ENCODE measurements around the gene CAMKK1. TPM values are rescaled to one million over a fixed set of nuclear protein-coding genes. Genes with fewer than 3 reads are reported as not detected.

Gene CAMKK1
- total RNA-seq, 1 experiment from 2014 or later, result 0.07 TPM

DNA sequence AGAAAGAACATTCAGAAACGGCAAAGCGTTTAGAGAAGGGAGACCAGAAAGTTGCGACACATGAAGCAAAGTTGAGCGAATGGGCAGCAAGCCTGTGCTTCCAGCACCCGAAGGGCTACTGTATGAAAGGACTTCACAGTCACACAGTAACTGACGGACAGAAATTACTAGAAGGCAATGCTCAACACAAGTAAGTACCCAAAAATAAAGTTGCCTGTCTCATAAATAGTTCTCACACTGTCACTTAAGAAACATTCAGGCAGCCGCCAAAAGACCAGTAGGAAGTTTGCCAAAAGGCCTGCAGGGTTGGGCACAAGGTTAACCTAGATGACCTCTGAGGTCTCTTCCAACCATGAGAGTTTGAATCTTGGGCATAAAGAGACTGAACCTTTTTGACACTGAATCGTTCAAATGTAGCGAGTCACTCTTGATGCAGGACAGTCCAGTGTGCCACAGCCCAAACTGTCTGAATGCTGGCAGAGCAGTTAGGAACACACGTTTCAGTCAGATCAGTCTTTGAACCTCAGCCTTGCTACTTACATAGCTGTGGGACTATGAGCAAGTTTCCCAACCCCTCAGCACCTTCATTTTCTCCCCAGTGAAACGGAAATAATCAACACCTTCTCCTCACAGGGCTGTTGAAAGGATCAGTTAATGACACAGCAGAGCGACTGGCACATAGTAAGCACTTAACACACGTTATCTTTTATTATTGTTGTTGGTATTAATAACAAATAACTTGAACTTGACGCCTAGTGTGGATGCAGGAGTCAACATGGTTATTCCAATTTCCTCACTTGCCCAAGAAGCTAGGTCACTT is 57.2 kb downstream of the CAMKK1 start:
- H3K9me2 ChIP-seq (replicated peaks; ENCODE audit: insufficient read depth, low read length), result no peaks in the 10 kb centered on the region
- DNase-seq, result no peak
- H3K79me2 ChIP-seq (ENCODE audit: low read length), result peaks cover 18% of the 10 kb centered on the region; the same call in 1 of the 2 replicates
- H3K4me3 ChIP-seq (ENCODE audit: low read length), result no peak overlapping the region
- no peaks in the 10 kb centered on the region for H3K4me1 ChIP-seq (ENCODE audit: low read length)
- no peak overlapping the region for H3K4me2 ChIP-seq (ENCODE audit: low read depth, low read length, poor library complexity, severe bottlenecking)
- H3K27me3 ChIP-seq (ENCODE audit: low read length), result no peaks in the 10 kb centered on the region
- H2AFZ ChIP-seq (ENCODE audit: low read length), result no peak overlapping the region
- H3K9ac ChIP-seq (ENCODE audit: low read length), result no peak overlapping the region
- no peak overlapping the region for H3K27ac ChIP-seq (ENCODE audit: low read length)
- H3K36me3 ChIP-seq (ENCODE audit: insufficient read depth, low read length), result peaks cover 11% of the 10 kb centered on the region
- H3K9me3 ChIP-seq (ENCODE audit: low read length), result no peaks in the 10 kb centered on the region
- no peaks in the 10 kb centered on the region for H4K20me1 ChIP-seq (ENCODE audit: insufficient read depth, low read depth, low read length)

DNA sequence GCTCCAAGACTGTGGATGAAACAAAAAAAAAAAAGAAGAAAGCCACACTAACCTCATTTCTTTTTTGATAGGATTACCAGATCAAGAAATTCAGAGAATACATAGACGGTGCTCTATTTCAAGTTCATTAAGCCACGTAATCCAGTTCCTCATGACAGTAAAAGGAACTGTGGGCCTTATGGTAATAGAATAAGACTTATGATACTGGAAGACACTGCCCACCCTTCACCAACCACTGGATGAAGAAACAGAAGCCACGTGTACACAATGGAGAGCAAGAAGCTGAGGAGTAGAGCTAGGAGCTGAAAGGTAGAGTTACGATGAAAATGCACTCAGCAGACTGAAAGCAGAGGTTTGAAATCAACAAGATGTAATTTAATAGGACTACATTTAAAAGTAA is 58.0 kb downstream of the CAMKK1 start:
- H3K27ac ChIP-seq (ENCODE audit: low read length), result no peak overlapping the region
- H3K9me3 ChIP-seq (ENCODE audit: low read length), result no peaks in the 10 kb centered on the region
- no peaks in the 10 kb centered on the region for H3K9me2 ChIP-seq (replicated peaks; ENCODE audit: insufficient read depth, low read length)
- H2AFZ ChIP-seq (ENCODE audit: low read length), result no peak overlapping the region
- H3K4me1 ChIP-seq (ENCODE audit: low read length), result no peaks in the 10 kb centered on the region
- peaks cover 15% of the 10 kb centered on the region; the same call in 1 of the 2 replicates for H3K79me2 ChIP-seq (ENCODE audit: low read length)
- no peak for DNase-seq
- no peak overlapping the region for H3K4me2 ChIP-seq (ENCODE audit: low read depth, low read length, poor library complexity, severe bottlenecking)
- no peaks in the 10 kb centered on the region for H4K20me1 ChIP-seq (ENCODE audit: insufficient read depth, low read depth, low read length)
- no peak overlapping the region for H3K9ac ChIP-seq (ENCODE audit: low read length)
- peaks cover 6% of the 10 kb centered on the region for H3K36me3 ChIP-seq (ENCODE audit: insufficient read depth, low read length)
- H3K27me3 ChIP-seq (ENCODE audit: low read length), result no peaks in the 10 kb centered on the region
- H3K4me3 ChIP-seq (ENCODE audit: low read length), result no peak overlapping the region

DNA sequence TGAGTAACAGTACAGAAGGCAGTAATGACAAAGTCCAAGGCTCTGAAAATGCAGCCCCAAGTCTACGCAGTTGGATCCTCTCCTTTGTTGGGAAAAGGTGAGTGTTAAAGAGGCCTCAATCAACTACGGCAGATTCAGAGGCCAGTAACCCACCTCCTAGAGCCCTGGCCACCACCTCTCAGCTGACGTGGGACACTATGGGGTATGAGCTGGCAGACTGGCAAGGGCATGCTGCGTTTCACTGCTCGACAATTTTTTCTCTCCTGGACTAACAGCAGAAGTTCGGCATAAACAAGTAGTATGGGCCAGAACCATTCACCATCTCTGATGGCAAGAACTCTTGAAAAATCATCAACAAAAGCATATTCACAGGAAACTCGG is 64.0 kb downstream of the CAMKK1 start:
- no peak overlapping the region for H3K27ac ChIP-seq (ENCODE audit: low read length)
- no peak for DNase-seq
- H2AFZ ChIP-seq (ENCODE audit: low read length), result no peak overlapping the region
- peaks cover 11% of the 10 kb centered on the region; the same call in 1 of the 2 replicates for H3K36me3 ChIP-seq (ENCODE audit: insufficient read depth, low read length)
- no peaks in the 10 kb centered on the region for H3K27me3 ChIP-seq (ENCODE audit: low read length)
- no peaks in the 10 kb centered on the region for H3K79me2 ChIP-seq (ENCODE audit: low read length)
- no peaks in the 10 kb centered on the region for H3K9me3 ChIP-seq (ENCODE audit: low read length)
- no peaks in the 10 kb centered on the region for H3K9me2 ChIP-seq (replicated peaks; ENCODE audit: insufficient read depth, low read length)
- H3K4me3 ChIP-seq (ENCODE audit: low read length), result no peak overlapping the region
- no peak overlapping the region for H3K4me2 ChIP-seq (ENCODE audit: low read depth, low read length, poor library complexity, severe bottlenecking)
- H3K4me1 ChIP-seq (ENCODE audit: low read length), result no peaks in the 10 kb centered on the region
- no peak overlapping the region for H3K9ac ChIP-seq (ENCODE audit: low read length)
- H4K20me1 ChIP-seq (ENCODE audit: insufficient read depth, low read depth, low read length), result no peaks in the 10 kb centered on the region

DNA sequence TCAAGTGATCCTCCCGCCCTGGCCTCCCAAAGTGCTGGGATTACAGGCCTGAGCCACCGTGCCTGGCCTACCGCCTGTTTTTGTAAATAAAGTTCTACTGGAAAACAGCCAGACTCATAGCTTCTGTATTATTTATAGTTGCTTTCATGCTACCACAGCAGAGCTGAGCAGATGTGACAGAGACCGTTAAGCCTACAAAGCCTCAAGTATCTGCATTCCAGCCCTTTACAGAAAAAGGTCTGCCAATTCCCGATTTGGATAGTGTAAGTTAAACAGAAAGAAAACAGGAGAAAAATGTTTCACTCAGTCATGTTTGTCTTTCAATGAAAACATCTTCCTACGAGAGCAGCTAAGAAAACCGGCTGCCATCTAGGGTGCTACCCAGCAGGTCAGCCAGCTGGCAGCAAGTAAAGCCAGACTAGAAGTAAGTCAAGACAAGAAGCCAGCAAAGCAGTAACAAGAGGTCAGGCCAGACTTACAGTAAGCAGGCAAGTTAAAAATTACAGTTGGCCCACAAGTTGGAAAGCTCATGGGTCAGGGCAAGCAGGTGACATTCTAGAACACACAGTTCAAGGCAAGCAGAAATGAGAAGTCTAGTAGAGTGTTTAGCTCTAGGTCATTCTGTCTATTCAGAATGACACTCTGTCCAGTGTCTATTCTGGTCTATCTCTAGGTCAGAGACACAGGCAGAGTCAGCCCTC is 64.6 kb downstream of the CAMKK1 start:
- DNase-seq, result no peak
- Histone ChIP-seq H3K27me3 (ENCODE audit: low read length) (no peaks in the 10 kb centered on the region), H3K36me3 (ENCODE audit: insufficient read depth, low read length) (peaks cover 15% of the 10 kb centered on the region; the same call in 1 of the 2 replicates), H3K9me2 (replicated peaks; ENCODE audit: insufficient read depth, low read length) (no peaks in the 10 kb centered on the region), H3K9ac (ENCODE audit: low read length) (no peak overlapping the region), H4K20me1 (ENCODE audit: insufficient read depth, low read depth, low read length) (no peaks in the 10 kb centered on the region), H3K9me3 (ENCODE audit: low read length) (no peaks in the 10 kb centered on the region), H2AFZ (ENCODE audit: low read length) (no peak overlapping the region), H3K4me3 (ENCODE audit: low read length) (no peak overlapping the region), H3K27ac (ENCODE audit: low read length) (no peak overlapping the region), H3K4me2 (ENCODE audit: low read depth, low read length, poor library complexity, severe bottlenecking) (no peak overlapping the region), H3K4me1 (ENCODE audit: low read length) (no peaks in the 10 kb centered on the region), H3K79me2 (ENCODE audit: low read length) (no peaks in the 10 kb centered on the region)

DNA sequence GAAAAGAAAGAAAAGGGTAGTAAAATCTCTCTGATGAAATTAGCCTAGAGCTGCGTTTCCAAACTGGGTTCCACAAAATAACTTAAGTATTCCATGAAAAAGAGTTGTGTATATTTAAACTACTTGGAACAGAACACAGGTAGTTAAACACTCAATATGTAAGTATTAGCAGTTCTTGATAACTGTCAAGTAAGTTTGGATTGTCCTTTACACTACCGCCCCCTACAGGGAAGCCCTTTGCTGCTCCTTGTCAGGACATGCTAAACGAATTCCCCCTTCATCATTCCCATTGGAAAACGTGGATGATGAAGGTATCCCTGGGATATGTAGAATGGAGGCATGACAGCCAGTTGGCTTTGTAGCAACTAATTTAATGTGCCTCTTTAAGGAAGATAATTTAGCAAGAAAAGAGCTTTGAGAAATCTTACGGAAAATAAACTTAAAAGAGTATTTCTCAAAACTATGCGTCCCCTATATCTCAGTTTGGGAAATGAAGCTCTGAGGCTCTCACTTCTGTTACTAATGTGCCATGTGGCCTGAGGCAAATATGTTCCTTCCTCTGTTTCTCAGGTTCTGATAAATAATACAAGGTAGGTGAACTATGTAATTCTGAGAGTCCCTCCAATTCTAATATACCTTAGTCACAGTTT is 65.6 kb downstream of the CAMKK1 start:
- no peak overlapping the region for H2AFZ ChIP-seq (ENCODE audit: low read length)
- H3K79me2 ChIP-seq (ENCODE audit: low read length), result no peaks in the 10 kb centered on the region
- peak; percentile 80 for DNase-seq
- no peaks in the 10 kb centered on the region for H4K20me1 ChIP-seq (ENCODE audit: insufficient read depth, low read depth, low read length)
- peaks cover 18% of the 10 kb centered on the region; the same call in 1 of the 2 replicates for H3K36me3 ChIP-seq (ENCODE audit: insufficient read depth, low read length)
- no peaks in the 10 kb centered on the region for H3K4me1 ChIP-seq (ENCODE audit: low read length)
- no peak overlapping the region for H3K9ac ChIP-seq (ENCODE audit: low read length)
- H3K9me2 ChIP-seq (replicated peaks; ENCODE audit: insufficient read depth, low read length), result no peaks in the 10 kb centered on the region
- no peak overlapping the region for H3K27ac ChIP-seq (ENCODE audit: low read length)
- H3K4me3 ChIP-seq (ENCODE audit: low read length), result no peak overlapping the region
- H3K9me3 ChIP-seq (ENCODE audit: low read length), result no peaks in the 10 kb centered on the region
- H3K4me2 ChIP-seq (ENCODE audit: low read depth, low read length, poor library complexity, severe bottlenecking), result no peak overlapping the region
- no peaks in the 10 kb centered on the region for H3K27me3 ChIP-seq (ENCODE audit: low read length)

DNA sequence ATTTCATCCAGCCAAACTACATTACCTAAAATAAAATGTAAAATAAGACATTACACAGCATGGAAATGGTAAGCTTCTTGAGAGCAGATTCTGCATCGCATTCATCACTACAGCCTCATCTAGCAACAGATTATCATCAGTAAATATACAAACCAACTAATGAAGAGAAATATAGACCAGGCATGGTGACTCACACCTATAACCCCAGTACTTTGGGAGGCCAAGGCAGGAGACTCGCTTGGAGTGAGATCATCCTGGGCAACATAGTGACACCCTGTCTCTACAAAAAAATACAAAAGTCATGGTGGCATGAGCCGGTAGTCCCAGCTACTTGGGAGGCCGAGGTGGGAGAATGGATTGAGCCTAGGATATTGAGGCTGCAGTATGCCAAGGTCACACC is 66.7 kb downstream of the CAMKK1 start:
- no peaks in the 10 kb centered on the region for H4K20me1 ChIP-seq (ENCODE audit: insufficient read depth, low read depth, low read length)
- no peak overlapping the region for H2AFZ ChIP-seq (ENCODE audit: low read length)
- H3K27me3 ChIP-seq (ENCODE audit: low read length), result no peaks in the 10 kb centered on the region
- H3K36me3 ChIP-seq (ENCODE audit: insufficient read depth, low read length), result peaks cover 23% of the 10 kb centered on the region; the same call in 1 of the 2 replicates
- no peaks in the 10 kb centered on the region for H3K79me2 ChIP-seq (ENCODE audit: low read length)
- no peaks in the 10 kb centered on the region for H3K4me1 ChIP-seq (ENCODE audit: low read length)
- no peak overlapping the region for H3K27ac ChIP-seq (ENCODE audit: low read length)
- no peak overlapping the region for H3K9ac ChIP-seq (ENCODE audit: low read length)
- no peaks in the 10 kb centered on the region for H3K9me3 ChIP-seq (ENCODE audit: low read length)
- no peak overlapping the region for H3K4me2 ChIP-seq (ENCODE audit: low read depth, low read length, poor library complexity, severe bottlenecking)
- no peak for DNase-seq
- H3K4me3 ChIP-seq (ENCODE audit: low read length), result no peak overlapping the region
- H3K9me2 ChIP-seq (replicated peaks; ENCODE audit: insufficient read depth, low read length), result no peaks in the 10 kb centered on the region

DNA sequence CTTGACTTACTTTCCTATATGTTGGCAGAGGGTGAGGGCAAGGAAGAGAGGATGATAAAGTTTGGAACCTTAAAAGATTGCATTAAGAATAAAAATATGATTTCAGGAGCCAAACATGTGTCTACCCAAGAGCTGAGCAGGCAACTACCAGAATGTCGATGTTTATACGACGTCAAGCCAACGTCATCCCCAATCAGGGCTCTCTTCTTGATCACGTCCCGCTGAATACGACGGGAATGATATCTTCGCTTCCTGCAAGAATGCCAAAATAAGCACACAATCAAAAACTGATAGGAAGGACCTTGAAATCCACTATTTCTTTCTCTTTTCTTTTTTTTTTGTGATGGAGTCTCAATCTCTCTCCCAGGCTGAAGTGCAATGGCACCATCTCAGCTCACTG is 71.8 kb downstream of the CAMKK1 start:
- Histone ChIP-seq H3K4me2 (ENCODE audit: low read depth, low read length, poor library complexity, severe bottlenecking) (no peak overlapping the region), H3K27me3 (ENCODE audit: low read length) (no peaks in the 10 kb centered on the region), H3K9me3 (ENCODE audit: low read length) (no peaks in the 10 kb centered on the region), H3K27ac (ENCODE audit: low read length) (no peak overlapping the region), H3K36me3 (ENCODE audit: insufficient read depth, low read length) (peaks cover 48% of the 10 kb centered on the region; the same call in 1 of the 2 replicates), H3K79me2 (ENCODE audit: low read length) (no peaks in the 10 kb centered on the region), H3K4me3 (ENCODE audit: low read length) (no peak overlapping the region), H3K4me1 (ENCODE audit: low read length) (peaks cover 17% of the 10 kb centered on the region), H2AFZ (ENCODE audit: low read length) (no peak overlapping the region), H3K9me2 (replicated peaks; ENCODE audit: insufficient read depth, low read length) (no peaks in the 10 kb centered on the region), H3K9ac (ENCODE audit: low read length) (no peak overlapping the region), H4K20me1 (ENCODE audit: insufficient read depth, low read depth, low read length) (no peaks in the 10 kb centered on the region)
- no peak for DNase-seq

DNA sequence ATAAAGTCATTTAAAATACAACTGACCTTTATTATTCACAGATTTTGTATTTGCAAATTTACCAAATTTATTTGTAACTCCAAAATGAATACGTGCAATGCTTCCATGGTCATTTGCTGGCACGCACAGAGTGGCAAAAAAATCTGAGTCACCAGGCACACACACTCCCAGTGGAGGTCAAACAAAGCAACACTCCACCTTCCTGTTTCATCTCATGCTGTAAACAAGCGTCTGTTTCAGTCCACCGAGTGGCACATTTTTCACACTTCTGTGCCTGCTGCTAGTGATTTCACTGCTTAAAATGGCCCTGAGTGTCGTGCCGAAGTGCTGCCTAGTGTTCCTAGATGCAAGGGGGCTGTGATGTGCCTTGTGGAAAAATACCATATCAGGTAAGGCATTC is 74.1 kb downstream of the CAMKK1 start:
- H3K27ac ChIP-seq (ENCODE audit: low read length), result no peak overlapping the region
- no peaks in the 10 kb centered on the region for H3K27me3 ChIP-seq (ENCODE audit: low read length)
- H3K4me3 ChIP-seq (ENCODE audit: low read length), result no peak overlapping the region
- no peaks in the 10 kb centered on the region for H3K9me3 ChIP-seq (ENCODE audit: low read length)
- no peaks in the 10 kb centered on the region for H3K9me2 ChIP-seq (replicated peaks; ENCODE audit: insufficient read depth, low read length)
- H3K79me2 ChIP-seq (ENCODE audit: low read length), result no peaks in the 10 kb centered on the region
- H3K36me3 ChIP-seq (ENCODE audit: insufficient read depth, low read length), result peaks cover 45% of the 10 kb centered on the region; the same call in 1 of the 2 replicates
- H3K9ac ChIP-seq (ENCODE audit: low read length), result no peak overlapping the region
- H4K20me1 ChIP-seq (ENCODE audit: insufficient read depth, low read depth, low read length), result no peaks in the 10 kb centered on the region
- no peak overlapping the region for H2AFZ ChIP-seq (ENCODE audit: low read length)
- H3K4me1 ChIP-seq (ENCODE audit: low read length), result peaks cover 22% of the 10 kb centered on the region
- no peak for DNase-seq
- no peak overlapping the region for H3K4me2 ChIP-seq (ENCODE audit: low read depth, low read length, poor library complexity, severe bottlenecking)
